SK-N-SH (cell line): ENCODE data around the gene TMEM74B. TPM values are rescaled to one million over a fixed set of nuclear protein-coding genes. Genes with fewer than 3 reads are reported as not detected.

ENCODE experiments used
- CTCF ChIA-PET: fragments of 300-600, 350-600 bp; formaldehyde crosslinking; extraction: SDS; loops from one replicate; lab custom pipeline; 2021; lab: Yijun Ruan, JAX
- POLR2A ChIA-PET: fragments of 350-600 bp; sonication (Branson Sonifier 250); formaldehyde crosslinking; extraction: SDS; loops from one replicate; lab custom pipeline; 2020; ENCODE audit warnings: antibody characterized with exemption, inconsistent platforms; lab: Yijun Ruan, JAX
- DNase-seq: peaks from one replicate; pipeline ENCODE4 v3.0.0; 2012
- H2AFZ ChIP-seq: fragments of 200-600 bp; sonication (generic); 2 replicates; pipeline ENCODE4 v1.8.1; 2016; ENCODE audit warnings: antibody characterized with exemption, mild to moderate bottlenecking, low read depth
- H3F3A ChIP-seq: fragments of 200-600 bp; sonication (generic); replicated peaks from 2 replicates; pipeline ENCODE3; 2016; ENCODE audit warnings: antibody characterized with exemption, mild to moderate bottlenecking; ENCODE audit not compliant: insufficient read depth
- H3K27ac ChIP-seq, 2 experiments: fragments of 200-500 bp in 1 of 2; fragments of 200-600 bp in 1 of 2; sonication (Bioruptor generic) in 1 of 2; sonication (generic), shearing (Covaris generic) in 1 of 2; 2 replicates each; pipeline versions ENCODE4 v1.5.1 to v1.6.1; 2014 to 2016; ENCODE audit warnings: low read depth in 2 of 2, inconsistent platforms in 1 of 2, low read length in 1 of 2, mild to moderate bottlenecking in 1 of 2, mixed read lengths in 1 of 2
- H3K27me3 ChIP-seq: fragments of 200-600 bp; sonication (generic), shearing (Covaris generic); 2 replicates; pipeline ENCODE4 v1.6.1; 2016; ENCODE audit warnings: mixed run types; ENCODE audit not compliant: insufficient read depth
- H3K36me3 ChIP-seq, 2 experiments: fragments of 200-500 bp in 1 of 2; fragments of 200-600 bp in 1 of 2; sonication (Bioruptor generic) in 1 of 2; sonication (generic) in 1 of 2; replicated peaks in 1 of 2; 2 replicates each; pipeline versions ENCODE3 to v1.5.1; 2014 to 2016; ENCODE audit warnings: low read length in 1 of 2, mild to moderate bottlenecking in 1 of 2; ENCODE audit not compliant: insufficient read depth in 2 of 2, control insufficient read depth in 1 of 2
- H3K4me1 ChIP-seq, 2 experiments: fragments of 200-500 bp in 1 of 2; fragments of 200-600 bp in 1 of 2; sonication (Bioruptor generic) in 1 of 2; sonication (generic), shearing (Covaris generic) in 1 of 2; 2 replicates each; pipeline versions ENCODE4 v1.5.1 to v1.6.1; 2014 to 2016; ENCODE audit warnings: low read depth in 1 of 2, low read length in 1 of 2, mixed run types in 1 of 2; ENCODE audit not compliant: insufficient read depth in 2 of 2, control insufficient read depth in 1 of 2
- H3K4me2 ChIP-seq: fragments of 200-600 bp; sonication (generic), shearing (Covaris generic); 2 replicates; pipeline ENCODE4 v1.6.1; 2017; ENCODE audit warnings: mixed run types
- H3K4me3 ChIP-seq, 2 experiments: fragments of 200-500 bp in 1 of 2; fragments of 200-600 bp in 1 of 2; sonication (Bioruptor generic) in 1 of 2; sonication (generic), shearing (Covaris generic) in 1 of 2; 2 replicates each; pipeline versions ENCODE4 v1.5.1 to v1.8.1; 2014 to 2016; ENCODE audit warnings: low read depth in 2 of 2, inconsistent platforms in 1 of 2, low read length in 1 of 2, mild to moderate bottlenecking in 1 of 2, mixed read lengths in 1 of 2, moderate library complexity in 1 of 2
- H3K79me2 ChIP-seq: fragments of 200-600 bp; sonication (generic); 2 replicates; pipeline ENCODE4 v1.8.1; 2017; ENCODE audit warnings: mild to moderate bottlenecking; ENCODE audit not compliant: insufficient read depth
- H3K9ac ChIP-seq: fragments of 200-600 bp; sonication (generic); 2 replicates; pipeline ENCODE4 v1.6.1; 2017; ENCODE audit warnings: mixed run types
- H3K9me2 ChIP-seq: fragments of 200-600 bp; sonication (generic); 2 replicates; pipeline ENCODE4 v1.6.1; 2017; ENCODE audit warnings: mixed run types
- H3K9me3 ChIP-seq: fragments of 200-600 bp; sonication (generic); 2 replicates; pipeline ENCODE4 v1.6.1; 2017; ENCODE audit warnings: mixed run types, mild to moderate bottlenecking, moderate library complexity
- H4K20me1 ChIP-seq: fragments of 200-600 bp; sonication (generic); 2 replicates; pipeline ENCODE4 v1.6.1; 2017; ENCODE audit warnings: mild to moderate bottlenecking, mixed run types; ENCODE audit not compliant: insufficient read depth
- CTCF ChIP-seq: fragments of 200-600 bp; sonication (generic); IDR thresholded peaks from 2 replicates; pipeline ENCODE4 v1.6.1; 2017; ENCODE audit warnings: antibody characterized with exemption, mild to moderate bottlenecking, moderate library complexity
- ELF1 ChIP-seq: IDR thresholded peaks from 2 replicates; pipeline ENCODE4 v1.4.0; 2012
- FOSL2 ChIP-seq: IDR thresholded peaks from 2 replicates; pipeline ENCODE4 v1.4.0; 2012; ENCODE audit warnings: low read depth, mild to moderate bottlenecking, moderate library complexity, borderline replicate concordance
- FOXJ3 ChIP-seq: sonication (generic); formaldehyde crosslinking; IDR thresholded peaks from 2 replicates; pipeline ENCODE4 v1.5.1; 2020; ENCODE audit warnings: mild to moderate bottlenecking, missing genetic modification reagents
- GABPA ChIP-seq: IDR thresholded peaks from 2 replicates; pipeline ENCODE4 v1.4.0; 2012; ENCODE audit warnings: low read depth, mild to moderate bottlenecking
- MEF2A ChIP-seq: IDR thresholded peaks from 2 replicates; pipeline ENCODE4 v1.4.0; 2012; ENCODE audit warnings: low read depth, borderline replicate concordance
- PBX3 ChIP-seq: IDR thresholded peaks from 2 replicates; pipeline ENCODE4; 2012
- POLR2AphosphoS5 ChIP-seq: IDR thresholded peaks from 2 replicates; pipeline ENCODE4 v1.6.1; 2012; ENCODE audit warnings: low read depth, low read length
- RCOR1 ChIP-seq: fragments of 150-350 bp; IDR thresholded peaks from 2 replicates; pipeline ENCODE4 v1.6.1; 2017; ENCODE audit warnings: antibody characterized with exemption, low read length
- YY1 ChIP-seq: IDR thresholded peaks from 2 replicates; pipeline ENCODE4 v1.4.0; 2012; ENCODE audit warnings: low read depth, mild to moderate bottlenecking
- WGBS: methylation state at CpG from one replicate; pipeline ENCODE4 v1.1.6; 2017; ENCODE audit warnings: low lambda C conversion rate; 5-methylcytosine and 5-hydroxymethylcytosine counted together
- polyA plus RNA-seq, 3 experiments: library from polyadenylated mRNA; depleted of rRNA; stranded (reverse); fragments of >200 nt; gene quantifications; 2 replicates each; pipeline ENCODE4 v1.2.3, GENCODE V29; 2012

TMEM74B gene
- polyA plus RNA-seq, 1 of the 3 experiments (the other 2 are of a cell fraction), result 1.8 TPM

GRCh38 chr20:1191299-1191698 is 6.5 kb upstream of the TMEM74B start:
- CTCF ChIA-PET, result interaction anchor here (1.7 kb wide), 1 partner anchor 22 kb away, joined by 10 read pairs; no protein-coding TSS in a partner anchor
- H3F3A ChIP-seq, result no peaks in the 10 kb centered on the region
- H3K9ac ChIP-seq, result no peak overlapping the region
- no peaks in the 10 kb centered on the region; the same call in 1 of the 2 replicates for H3K27me3 ChIP-seq
- 59% methylated on average over 3 of the region's 3 CpGs for WGBS
- H3K79me2 ChIP-seq, result no peaks in the 10 kb centered on the region
- H3K4me2 ChIP-seq, result no peak overlapping the region
- POLR2A ChIA-PET, result interaction anchor here (0.8 kb wide), 1 partner anchor 15 kb away, joined by 3 read pairs; no protein-coding TSS in a partner anchor
- no peaks in the 10 kb centered on the region for H3K4me1 ChIP-seq
- H3K9me3 ChIP-seq, result no peaks in the 10 kb centered on the region
- no peak for DNase-seq
- H4K20me1 ChIP-seq, result no peaks in the 10 kb centered on the region
- TF ChIP-seq ELF1, result no peak
- no peak for TF ChIP-seq PBX3
- no peak for TF ChIP-seq FOSL2
- TF ChIP-seq MEF2A, result no peak
- TF ChIP-seq CTCF, result no peak
- no peak overlapping the region for H3K27ac ChIP-seq
- no peaks in the 10 kb centered on the region for H3K36me3 ChIP-seq
- no peaks in the 10 kb centered on the region for H3K9me2 ChIP-seq
- H3K4me3 ChIP-seq, result no peak overlapping the region
- H2AFZ ChIP-seq, result no peak overlapping the region

- Histone ChIP-seq H3K9me2 (no peaks in the 10 kb centered on the region), H3K4me1 (peaks cover 0 to 3% of the 10 kb centered on the region in 2 experiments; a peak in 1 of 4 replicates), H3K9ac (no peak overlapping the region), H3K36me3 (no peaks in the 10 kb centered on the region), H3K27me3 (no peaks in the 10 kb centered on the region; the same call in 1 of the 2 replicates), H3K79me2 (no peaks in the 10 kb centered on the region), H3K4me2 (no peak overlapping the region), H2AFZ (no peak overlapping the region), H3K9me3 (no peaks in the 10 kb centered on the region), H3F3A (no peaks in the 10 kb centered on the region), H3K27ac (no peak overlapping the region), H4K20me1 (no peaks in the 10 kb centered on the region), H3K4me3 (no peak overlapping the region)
- no peak for TF ChIP-seq PBX3
- TF ChIP-seq GABPA, result no peak
- TF ChIP-seq FOXJ3, result no peak
- TF ChIP-seq POLR2AphosphoS5, result no peak
- TF ChIP-seq YY1, result no peak
- TF ChIP-seq RCOR1, result no peak
- no peak for TF ChIP-seq FOSL2
- no peak for DNase-seq
- ChIA-PET POLR2A (interaction anchor here (0.8 kb wide), 1 partner anchor 15 kb away, joined by 3 read pairs; no protein-coding TSS in a partner anchor), CTCF (interaction anchor here (1.7 kb wide), 1 partner anchor 22 kb away, joined by 10 read pairs; no protein-coding TSS in a partner anchor)
- 61% methylated on average over 3 of the region's 3 CpGs for WGBS
Measured at GRCh38 chr20:1190847-1191246, 6.1 kb upstream of the TMEM74B start.
